ENCODE results near the gene ABCA5.

GRCh38 chr17:69325518-69326376 is 1.2 kb downstream of the ABCA5 start:
- TF ChIP-seq, protein P1, sequence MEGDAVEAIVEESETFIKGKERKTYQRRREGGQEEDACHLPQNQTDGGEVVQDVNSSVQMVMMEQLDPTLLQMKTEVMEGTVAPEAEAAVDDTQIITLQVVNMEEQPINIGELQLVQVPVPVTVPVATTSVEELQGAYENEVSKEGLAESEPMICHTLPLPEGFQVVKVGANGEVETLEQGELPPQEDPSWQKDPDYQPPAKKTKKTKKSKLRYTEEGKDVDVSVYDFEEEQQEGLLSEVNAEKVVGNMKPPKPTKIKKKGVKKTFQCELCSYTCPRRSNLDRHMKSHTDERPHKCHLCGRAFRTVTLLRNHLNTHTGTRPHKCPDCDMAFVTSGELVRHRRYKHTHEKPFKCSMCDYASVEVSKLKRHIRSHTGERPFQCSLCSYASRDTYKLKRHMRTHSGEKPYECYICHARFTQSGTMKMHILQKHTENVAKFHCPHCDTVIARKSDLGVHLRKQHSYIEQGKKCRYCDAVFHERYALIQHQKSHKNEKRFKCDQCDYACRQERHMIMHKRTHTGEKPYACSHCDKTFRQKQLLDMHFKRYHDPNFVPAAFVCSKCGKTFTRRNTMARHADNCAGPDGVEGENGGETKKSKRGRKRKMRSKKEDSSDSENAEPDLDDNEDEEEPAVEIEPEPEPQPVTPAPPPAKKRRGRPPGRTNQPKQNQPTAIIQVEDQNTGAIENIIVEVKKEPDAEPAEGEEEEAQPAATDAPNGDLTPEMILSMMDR (IDR thresholded peaks at IDR 0.05) = no peak
- TF ChIP-seq POLR2A (IDR thresholded peaks at IDR 0.05) = no peak
